PC-3 (cell line): ENCODE results near the gene PXMP4. TPM values are rescaled to one million over a fixed set of nuclear protein-coding genes. Genes with fewer than 3 reads are reported as not detected.

Experiments
- ATAC-seq: fragments of 200-7000 bp; cut with Tn5 transposase; 2 replicates; pipeline ENCODE4 v1.9.1; 2020; ENCODE audit warnings: mild to moderate bottlenecking, moderate library complexity
- BruUV-seq: library from RNA; stranded (reverse); fragments of 400-500 nt; replicated peaks from 2 replicates; lab custom pipeline; 2021; lab: Mats Ljungman, UMichigan
- CTCF ChIA-PET: fragments of 300-600 bp; sonication (Branson Sonifier 250); formaldehyde crosslinking; loops from one replicate; lab custom pipeline; 2022; ENCODE audit warnings: antibody characterized with exemption; lab: Charles Lee
- POLR2A ChIA-PET: fragments of 300-600 bp; sonication (Branson Sonifier 250); formaldehyde crosslinking; loops from one replicate; lab custom pipeline; 2022; ENCODE audit warnings: antibody characterized with exemption; ENCODE audit not compliant: unreplicated experiment; lab: Charles Lee
- DNase-seq: peaks from one replicate; pipeline ENCODE4 v3.0.0-alpha.2; 2015
- H2AFZ ChIP-seq: fragments of 300-600 bp; sonication (generic); 2 replicates; pipeline ENCODE4 v1.6.0; 2016; ENCODE audit warnings: antibody characterized with exemption, low read length
- H3F3A ChIP-seq: fragments of 300-600 bp; sonication (generic); one replicate; pipeline ENCODE4 v1.6.0; 2017; ENCODE audit warnings: antibody characterized with exemption, low read length, control low read depth, mild to moderate bottlenecking; ENCODE audit not compliant: unreplicated experiment
- H3K27ac ChIP-seq: fragments of 300-600 bp; sonication (generic); 2 replicates; pipeline ENCODE4 v1.5.1; 2016; ENCODE audit warnings: mild to moderate bottlenecking, low read length
- H3K27me3 ChIP-seq: fragments of 300-600 bp; sonication (generic); 2 replicates; pipeline ENCODE4 v1.6.1; 2016; ENCODE audit warnings: low read length, mixed read lengths
- H3K36me3 ChIP-seq: fragments of 300-600 bp; sonication (generic); 2 replicates; pipeline ENCODE4 v1.6.1; 2016; ENCODE audit warnings: low read depth, mixed run types, low read length, mixed read lengths
- H3K4me1 ChIP-seq: fragments of 300-600 bp; sonication (generic); 2 replicates; pipeline ENCODE4 v1.5.1; 2016; ENCODE audit warnings: low read length; ENCODE audit not compliant: insufficient read depth
- H3K4me2 ChIP-seq: fragments of 300-600 bp; sonication (generic); 2 replicates; pipeline ENCODE4 v1.6.0; 2016; ENCODE audit warnings: low read length
- H3K4me3 ChIP-seq: fragments of 300-600 bp; sonication (generic); 2 replicates; pipeline ENCODE4 v1.5.1; 2016; ENCODE audit warnings: mild to moderate bottlenecking, low read length, mixed read lengths
- H3K79me2 ChIP-seq: fragments of 300-600 bp; sonication (generic); 2 replicates; pipeline ENCODE4 v1.6.1; 2017; ENCODE audit warnings: low read length, mixed read lengths
- H3K9ac ChIP-seq: fragments of 300-600 bp; sonication (generic); 2 replicates; pipeline ENCODE4 v1.6.0; 2016; ENCODE audit warnings: mild to moderate bottlenecking, low read length
- H3K9me2 ChIP-seq: fragments of 300-600 bp; sonication (generic); replicated peaks from 2 replicates; pipeline ENCODE4 v1.6.1; 2016; ENCODE audit warnings: mixed run types, low read length, mixed read lengths
- H3K9me3 ChIP-seq: fragments of 300-600 bp; sonication (generic); 2 replicates; pipeline ENCODE4 v1.6.1; 2016; ENCODE audit warnings: low read length, mixed read lengths
- H4K20me1 ChIP-seq: fragments of 300-600 bp; sonication (generic); 2 replicates; pipeline ENCODE4 v1.6.1; 2016; ENCODE audit warnings: low read length, mixed read lengths
- CTCF ChIP-seq: fragments of 300-600 bp; sonication (generic); conservative IDR thresholded peaks from 2 replicates; pipeline ENCODE4 v1.5.1; 2017; ENCODE audit warnings: antibody characterized with exemption, low read depth, mild to moderate bottlenecking, low read length
- EZH2 ChIP-seq: fragments of 300-600 bp; sonication (generic); IDR thresholded peaks from one replicate; pipeline ENCODE4 v1.6.1; 2017; ENCODE audit warnings: antibody characterized with exemption, mild to moderate bottlenecking, low read length; ENCODE audit not compliant: unreplicated experiment
- EZH2phosphoT487 ChIP-seq: fragments of 300-600 bp; sonication (generic); IDR thresholded peaks from 2 replicates; pipeline ENCODE4 v1.6.1; 2018; ENCODE audit warnings: mild to moderate bottlenecking, antibody characterized with exemption, low read length, borderline replicate concordance
- intact Hi-C: fragments of 100-400 bp; cut with micrococcal nuclease; formaldehyde crosslinking; loops from 2 replicates; pipeline ENCODE4 v1.9.0; 2023
- total RNA-seq: library from RNA; depleted of rRNA; stranded (reverse); fragments of >200 nt; gene quantifications from 2 replicates; pipeline ENCODE4 v1.2.3, GENCODE V29; 2014

Gene PXMP4
- total RNA-seq, 1 experiment from 2014 or later, result not detected

- Histone ChIP-seq H3F3A (peaks cover 5% of the 10 kb centered on the region), H3K4me2 (no peak overlapping the region), H3K9me2 (no peaks in the 10 kb centered on the region), H3K27me3 (no peaks in the 10 kb centered on the region), H3K9me3 (no peaks in the 10 kb centered on the region), H2AFZ (no peak overlapping the region), H3K79me2 (peaks cover 31% of the 10 kb centered on the region), H3K27ac (no peak overlapping the region), H4K20me1 (peaks cover 14% of the 10 kb centered on the region; the same call in 1 of the 2 replicates), H3K4me3 (no peak overlapping the region), H3K4me1 (peaks cover 13% of the 10 kb centered on the region), H3K36me3 (peaks cover 4% of the 10 kb centered on the region), H3K9ac (no peak overlapping the region)
- CTCF ChIA-PET, result interaction anchor here (0.6 kb wide), 1 partner anchor 221 kb away, joined by 3 read pairs; no protein-coding TSS in a partner anchor
- BruUV-seq, result no TSS peak
- POLR2A ChIA-PET, result interaction anchor here (0.6 kb wide), 1 partner anchor 9 kb away, joined by 16 read pairs; no protein-coding TSS in a partner anchor
- TF ChIP-seq EZH2 (no peak), EZH2phosphoT487 (no peak), CTCF (no peak)
- intact Hi-C loops, result no loop called here
- DNase-seq (no peak), ATAC-seq (no peak)
These were observed 42.0 kb downstream of the PXMP4 start for GRCh38 chr20:33677991-33678702.

DNA sequence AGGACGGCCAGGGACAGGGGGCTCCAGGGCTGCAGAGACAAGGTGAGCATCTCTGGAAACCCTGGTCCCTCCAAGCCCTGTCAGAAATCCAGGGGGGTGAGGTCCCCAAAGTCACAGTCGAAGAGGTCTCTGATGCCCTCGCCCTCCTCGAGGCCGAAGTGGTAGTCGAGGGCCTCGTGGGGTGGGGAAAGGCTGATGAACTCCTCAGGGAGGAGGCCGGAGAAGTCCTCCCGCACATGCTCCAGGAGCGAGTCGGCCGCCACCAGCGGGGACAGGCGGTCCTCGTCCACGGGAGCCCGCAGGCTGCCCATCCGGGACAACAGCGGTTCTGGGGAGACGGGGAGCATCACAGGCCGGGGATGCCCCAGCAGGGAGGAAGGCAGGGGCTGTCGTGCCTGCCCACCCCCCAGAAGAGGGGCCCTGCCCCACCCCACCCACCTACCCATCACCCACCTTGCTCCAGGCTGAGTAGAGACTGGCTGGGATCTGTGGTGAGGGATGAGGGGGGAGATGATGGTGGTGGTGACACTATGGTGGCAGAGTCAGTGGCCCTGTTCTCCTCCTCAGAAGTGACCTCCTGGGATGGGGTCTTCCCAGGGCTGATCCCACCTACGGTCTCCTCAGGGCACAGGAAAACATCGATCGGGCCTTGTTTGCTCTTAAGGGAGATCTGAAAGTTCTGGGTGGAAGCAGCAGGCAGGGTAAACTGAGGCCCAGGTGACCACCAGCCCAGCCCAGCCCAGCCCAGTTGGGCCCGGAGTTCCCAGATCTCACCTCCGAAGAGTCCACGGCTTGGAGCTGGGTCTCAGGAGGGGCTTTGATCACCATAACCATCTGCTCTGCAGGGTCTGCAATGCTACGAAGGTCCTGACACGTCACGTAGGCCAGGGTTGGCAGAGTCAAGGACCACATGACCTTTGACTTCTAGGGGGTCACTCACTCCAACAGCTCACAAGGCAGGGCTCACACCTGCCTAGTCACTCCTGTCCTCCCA lies 43.2 kb downstream of the PXMP4 start:
- Histone ChIP-seq H3K36me3 (peaks cover 4% of the 10 kb centered on the region), H3K9ac (no peak overlapping the region), H3K9me3 (no peaks in the 10 kb centered on the region), H3K79me2 (peaks cover 31% of the 10 kb centered on the region), H3K27ac (no peak overlapping the region), H3F3A (peaks cover 5% of the 10 kb centered on the region), H2AFZ (no peak overlapping the region), H3K4me1 (peaks cover 21% of the 10 kb centered on the region), H3K27me3 (no peaks in the 10 kb centered on the region), H3K4me2 (no peak overlapping the region), H3K4me3 (no peak overlapping the region), H4K20me1 (peaks cover 6% of the 10 kb centered on the region; the same call in 1 of the 2 replicates), H3K9me2 (no peaks in the 10 kb centered on the region)
- POLR2A ChIA-PET, result no interaction called here
- TF ChIP-seq EZH2phosphoT487 (no peak), EZH2 (no peak), CTCF (no peak)
- ATAC-seq (no peak), DNase-seq (no peak)
- no TSS peak for BruUV-seq
- intact Hi-C loops, result no loop called here
- CTCF ChIA-PET, result no interaction called here
